Stimulated activated CD8-positive, alpha-beta memory T cell treated with anti-CD3 and anti-CD28 coated beads, Interleukin-4, amount 100 ng/mL, for 4 hours (primary cell): ENCODE data around the gene SETMAR.
"Not testable (repeated sequence)": the region's sequence is repeated elsewhere in the genome, so short reads cannot be mapped to it uniquely, and the experiment has no call there.

Source experiments
- DNase-seq, 2 donors: peaks; one replicate each; pipeline ENCODE4 v3.0.0-alpha.2; 2020; ENCODE audit warnings: low read depth in 2 of 2, low spot score in 1 of 2

Gene SETMAR

GRCh38 chr3:4313606-4314293 lies 10.6 kb downstream of the SETMAR start:
- no peak for DNase-seq

GRCh38 chr3:4314688-4315087 lies 11.5 kb downstream of the SETMAR start:
- no peak for DNase-seq

- no peak for DNase-seq
Observed at GRCh38 chr3:4320096-4320911, 17.1 kb downstream of the SETMAR start.

GRCh38 chr3:4321732-4322131 lies 18.6 kb downstream of the SETMAR start:
- DNase-seq, result no peak

GRCh38 chr3:4322635-4323034 lies 19.5 kb downstream of the SETMAR start:
- DNase-seq, result no peak

- DNase-seq, result no peak
Observed at GRCh38 chr3:4323246-4324027, 20.3 kb downstream of the SETMAR start.

- DNase-seq, result no peak
Observed at GRCh38 chr3:4326868-4327267, 23.7 kb downstream of the SETMAR start.

GRCh38 chr3:4329806-4330205 lies 26.6 kb downstream of the SETMAR start:
- not testable (repeated sequence) for DNase-seq

- DNase-seq, result no peak
Observed at GRCh38 chr3:4332111-4332510, 28.9 kb downstream of the SETMAR start.

- DNase-seq, result no peak
Observed at GRCh38 chr3:4332574-4332973, 29.4 kb downstream of the SETMAR start.

GRCh38 chr3:4332991-4333390 lies 29.8 kb downstream of the SETMAR start:
- DNase-seq, result no peak

GRCh38 chr3:4334548-4334947 lies 31.4 kb downstream of the SETMAR start:
- no peak for DNase-seq

- DNase-seq, result no peak
Observed at GRCh38 chr3:4335840-4336562, 32.8 kb downstream of the SETMAR start.

GRCh38 chr3:4336850-4337546 lies 33.8 kb downstream of the SETMAR start:
- no peak for DNase-seq

- no peak for DNase-seq
Observed at GRCh38 chr3:4338751-4339150, 35.6 kb downstream of the SETMAR start.

GRCh38 chr3:4340077-4340410 lies 36.9 kb downstream of the SETMAR start:
- no peak for DNase-seq

GRCh38 chr3:4340411-4341335 lies 37.5 kb downstream of the SETMAR start:
- DNase-seq, result no peak

GRCh38 chr3:4341336-4341675 lies 38.1 kb downstream of the SETMAR start:
- DNase-seq, result no peak

- no peak for DNase-seq
Observed at GRCh38 chr3:4343258-4343657, 40.1 kb downstream of the SETMAR start.

GRCh38 chr3:4350789-4351163 lies 47.6 kb downstream of the SETMAR start:
- DNase-seq, result peak; percentile 11 to 22
